ENCODE data around the gene FLNB.

FLNB gene

DNA sequence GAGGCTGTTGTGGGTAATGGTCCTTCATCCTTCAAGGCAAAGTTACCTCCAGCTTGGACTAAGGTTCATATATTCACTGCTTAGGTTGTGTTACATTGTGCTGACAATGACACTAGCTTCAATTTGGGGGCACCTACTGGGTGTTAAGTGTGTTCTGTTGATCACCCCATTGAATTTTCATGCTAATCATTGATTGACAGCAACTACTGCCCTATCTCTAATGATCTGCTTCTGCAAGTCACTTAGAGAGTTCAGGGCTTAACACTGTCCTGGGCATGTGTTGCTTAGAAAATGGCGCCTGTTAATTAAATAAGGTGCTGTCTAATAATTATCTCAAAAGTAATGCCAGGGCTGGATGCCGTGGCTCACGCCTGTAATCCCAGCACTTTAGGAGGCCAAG, 3.4 kb downstream of the FLNB start:
- Mint-ChIP-seq H3K9me3 (no peaks in the 10 kb centered on the region), H3K4me1 (ENCODE audit: low read depth) (peaks cover 46% of the 10 kb centered on the region), H3K27me3 (no peaks in the 10 kb centered on the region), H3K27ac (no peak overlapping the region), H3K4me3 (no peak overlapping the region), H3K36me3 (ENCODE audit: low read depth) (peaks cover 4% of the 10 kb centered on the region)
- DNase-seq: no peak

DNA sequence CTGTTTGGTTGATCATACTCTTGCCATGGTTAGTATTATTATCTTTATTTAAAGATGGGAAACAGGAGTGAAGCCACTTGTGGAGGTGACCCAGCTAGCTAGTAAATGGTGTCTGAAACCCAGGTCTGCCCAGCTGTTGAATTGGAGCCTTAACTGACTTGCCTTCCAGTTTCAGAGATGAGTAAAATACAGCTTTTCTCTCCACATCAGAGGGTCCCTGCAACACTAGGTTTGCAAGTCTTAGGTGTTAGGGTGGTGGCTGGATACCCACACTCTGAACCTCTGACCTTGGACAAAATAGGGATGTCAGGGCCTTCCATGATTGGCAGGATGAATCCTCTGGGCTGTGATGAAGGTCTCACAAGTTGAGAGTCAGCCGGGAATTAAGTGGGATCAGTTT, 4.1 kb downstream of the FLNB start:
- no peaks in the 10 kb centered on the region for H3K9me3 Mint-ChIP-seq
- H3K36me3 Mint-ChIP-seq (ENCODE audit: low read depth): peaks cover 4% of the 10 kb centered on the region
- no peak overlapping the region for H3K27ac Mint-ChIP-seq
- no peak overlapping the region for H3K4me3 Mint-ChIP-seq
- H3K27me3 Mint-ChIP-seq: no peaks in the 10 kb centered on the region
- H3K4me1 Mint-ChIP-seq (ENCODE audit: low read depth): peaks cover 46% of the 10 kb centered on the region
- no peak for DNase-seq

- no peaks in the 10 kb centered on the region for H3K27me3 Mint-ChIP-seq
- peaks cover 48% of the 10 kb centered on the region for H3K4me1 Mint-ChIP-seq (ENCODE audit: low read depth)
- no peaks in the 10 kb centered on the region for H3K9me3 Mint-ChIP-seq
- H3K27ac Mint-ChIP-seq: no peak overlapping the region
- H3K36me3 Mint-ChIP-seq (ENCODE audit: low read depth): peaks cover 4% of the 10 kb centered on the region
- H3K4me3 Mint-ChIP-seq: no peak overlapping the region
- no peak for DNase-seq
Measured at GRCh38 chr3:58013099-58013498, 4.9 kb downstream of the FLNB start.

GRCh38 chr3:58013973-58014649, 5.9 kb downstream of the FLNB start:
- peaks cover 50% of the 10 kb centered on the region for H3K4me1 Mint-ChIP-seq (ENCODE audit: low read depth)
- H3K9me3 Mint-ChIP-seq: no peaks in the 10 kb centered on the region
- no peaks in the 10 kb centered on the region for H3K36me3 Mint-ChIP-seq (ENCODE audit: low read depth)
- H3K4me3 Mint-ChIP-seq: no peak overlapping the region
- no peak overlapping the region for H3K27ac Mint-ChIP-seq
- DNase-seq: no peak
- no peaks in the 10 kb centered on the region for H3K27me3 Mint-ChIP-seq

- Mint-ChIP-seq H3K36me3 (ENCODE audit: low read depth) (no peaks in the 10 kb centered on the region), H3K4me3 (no peak overlapping the region), H3K27me3 (no peaks in the 10 kb centered on the region), H3K27ac (no peak overlapping the region), H3K9me3 (no peaks in the 10 kb centered on the region), H3K4me1 (ENCODE audit: low read depth) (peaks cover 50% of the 10 kb centered on the region)
- no peak for DNase-seq
Measured at GRCh38 chr3:58015520-58015915, 7.3 kb downstream of the FLNB start.

- no peaks in the 10 kb centered on the region for H3K9me3 Mint-ChIP-seq
- H3K27ac Mint-ChIP-seq: no peak overlapping the region
- DNase-seq: no peak
- no peak overlapping the region for H3K4me3 Mint-ChIP-seq
- H3K4me1 Mint-ChIP-seq (ENCODE audit: low read depth): peaks cover 45% of the 10 kb centered on the region
- no peaks in the 10 kb centered on the region for H3K36me3 Mint-ChIP-seq (ENCODE audit: low read depth)
- no peaks in the 10 kb centered on the region for H3K27me3 Mint-ChIP-seq
Measured at GRCh38 chr3:58016710-58017109, 8.5 kb downstream of the FLNB start.

DNA sequence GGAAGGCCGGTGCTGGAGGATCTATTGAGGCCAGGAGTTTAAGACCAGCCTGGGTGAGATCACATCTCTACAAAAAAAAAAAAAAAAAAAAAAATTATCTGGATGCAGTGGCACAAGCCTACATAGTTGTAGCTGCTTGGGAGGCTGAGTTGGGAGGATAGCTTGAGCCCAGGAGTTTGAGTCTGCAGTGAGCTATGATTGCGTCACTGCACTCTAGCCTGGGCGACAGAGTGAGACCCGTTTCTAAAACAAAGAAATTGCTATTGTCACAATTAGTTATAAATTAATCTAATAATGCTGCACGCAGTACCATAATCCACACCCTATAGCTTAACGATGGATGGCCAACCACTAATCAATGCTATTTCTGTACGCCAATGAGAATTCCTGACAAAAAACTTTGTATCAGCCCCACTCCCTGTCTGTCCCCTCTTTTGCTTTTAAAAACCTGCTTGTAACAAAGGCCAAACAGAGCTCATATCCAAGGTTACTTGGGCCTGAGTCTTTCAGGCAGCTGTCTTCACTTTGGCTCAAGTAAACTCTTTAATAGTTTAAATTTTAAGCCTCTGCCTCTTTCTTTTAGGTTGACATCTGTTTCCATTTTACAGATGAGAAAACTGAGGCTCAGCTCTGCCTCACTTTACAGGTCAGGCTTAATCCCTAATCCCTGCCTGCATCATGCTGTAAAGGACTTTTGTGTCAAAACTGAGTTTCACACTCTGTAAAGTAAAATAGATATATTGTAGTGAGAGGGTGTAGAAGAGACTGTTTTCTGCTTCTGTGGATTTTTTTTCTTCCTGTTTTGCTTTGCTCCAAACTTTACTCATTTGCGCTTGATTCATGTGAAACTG, 10.9 kb downstream of the FLNB start:
- peak overlapping the region; percentile 68 for H3K27ac Mint-ChIP-seq
- H3K27me3 Mint-ChIP-seq: no peaks in the 10 kb centered on the region
- H3K4me1 Mint-ChIP-seq (ENCODE audit: low read depth): peaks cover 46% of the 10 kb centered on the region
- no peaks in the 10 kb centered on the region for H3K36me3 Mint-ChIP-seq (ENCODE audit: low read depth)
- DNase-seq: no peak
- no peaks in the 10 kb centered on the region for H3K9me3 Mint-ChIP-seq
- H3K4me3 Mint-ChIP-seq: no peak overlapping the region

GRCh38 chr3:58020783-58021071, 12.5 kb downstream of the FLNB start:
- no peak overlapping the region for H3K27ac Mint-ChIP-seq
- H3K4me3 Mint-ChIP-seq: no peak overlapping the region

GRCh38 chr3:58021072-58021959, 13.1 kb downstream of the FLNB start:
- DNase-seq: no peak
- Mint-ChIP-seq H3K4me3 (no peak overlapping the region), H3K36me3 (ENCODE audit: low read depth) (no peaks in the 10 kb centered on the region), H3K9me3 (no peaks in the 10 kb centered on the region), H3K27ac (peak overlapping the region; percentile 38), H3K4me1 (ENCODE audit: low read depth) (peaks cover 55% of the 10 kb centered on the region), H3K27me3 (no peaks in the 10 kb centered on the region)

More at GRCh38 chr3:58020783-58021071, 12.5 kb downstream of the FLNB start:
- Mint-ChIP-seq H3K27me3 (no peaks in the 10 kb centered on the region), H3K36me3 (ENCODE audit: low read depth) (no peaks in the 10 kb centered on the region), H3K9me3 (no peaks in the 10 kb centered on the region), H3K4me1 (ENCODE audit: low read depth) (peaks cover 49% of the 10 kb centered on the region)
- DNase-seq: no peak

- no peaks in the 10 kb centered on the region for H3K27me3 Mint-ChIP-seq
- H3K27ac Mint-ChIP-seq: peak overlapping the region; percentile 38
- H3K36me3 Mint-ChIP-seq (ENCODE audit: low read depth): no peaks in the 10 kb centered on the region
- peaks cover 61% of the 10 kb centered on the region for H3K4me1 Mint-ChIP-seq (ENCODE audit: low read depth)
- no peak for DNase-seq
- no peak overlapping the region for H3K4me3 Mint-ChIP-seq
- no peaks in the 10 kb centered on the region for H3K9me3 Mint-ChIP-seq
Measured at GRCh38 chr3:58021962-58022361, 13.7 kb downstream of the FLNB start.

DNA sequence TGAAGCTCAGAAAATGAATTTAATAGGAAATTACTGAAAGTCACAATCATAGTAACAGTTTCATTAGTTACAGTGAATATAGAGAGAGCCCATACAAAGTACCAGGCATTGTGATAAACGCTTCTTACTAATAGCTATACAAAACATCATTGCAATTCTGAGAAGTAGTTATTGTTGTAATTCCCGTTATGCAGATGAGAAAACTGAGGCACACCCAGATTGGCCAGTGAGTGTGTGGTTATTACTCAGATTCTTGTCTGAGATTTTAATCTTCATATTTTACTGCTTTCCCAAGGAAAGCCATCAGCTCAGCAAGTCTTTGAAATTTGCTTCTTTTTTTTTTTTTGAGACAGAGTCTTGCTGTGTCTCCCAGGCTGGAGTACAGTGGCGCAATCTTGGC, 14.3 kb downstream of the FLNB start:
- peaks cover 66% of the 10 kb centered on the region for H3K4me1 Mint-ChIP-seq (ENCODE audit: low read depth)

GRCh38 chr3:58023531-58023930, 15.3 kb downstream of the FLNB start:
- peaks cover 69% of the 10 kb centered on the region for H3K4me1 Mint-ChIP-seq (ENCODE audit: low read depth)
- H3K4me3 Mint-ChIP-seq: no peak overlapping the region
- no peak overlapping the region for H3K27ac Mint-ChIP-seq
- no peaks in the 10 kb centered on the region for H3K9me3 Mint-ChIP-seq
- DNase-seq: no peak
- no peaks in the 10 kb centered on the region for H3K36me3 Mint-ChIP-seq (ENCODE audit: low read depth)
- no peaks in the 10 kb centered on the region for H3K27me3 Mint-ChIP-seq

More for the DNA sequence above, 14.3 kb downstream of the FLNB start:
- no peaks in the 10 kb centered on the region for H3K9me3 Mint-ChIP-seq
- DNase-seq: no peak
- no peaks in the 10 kb centered on the region for H3K27me3 Mint-ChIP-seq
- peak overlapping the region; percentile 38 for H3K27ac Mint-ChIP-seq
- H3K36me3 Mint-ChIP-seq (ENCODE audit: low read depth): no peaks in the 10 kb centered on the region
- no peak overlapping the region for H3K4me3 Mint-ChIP-seq

GRCh38 chr3:58025406-58025805, 17.2 kb downstream of the FLNB start:
- DNase-seq: no peak
- Mint-ChIP-seq H3K27me3 (no peaks in the 10 kb centered on the region), H3K9me3 (no peaks in the 10 kb centered on the region), H3K4me3 (no peak overlapping the region), H3K27ac (no peak overlapping the region), H3K36me3 (ENCODE audit: low read depth) (no peaks in the 10 kb centered on the region), H3K4me1 (ENCODE audit: low read depth) (peaks cover 61% of the 10 kb centered on the region)

GRCh38 chr3:58025837-58026569, 17.8 kb downstream of the FLNB start:
- no peaks in the 10 kb centered on the region for H3K27me3 Mint-ChIP-seq
- no peaks in the 10 kb centered on the region for H3K36me3 Mint-ChIP-seq (ENCODE audit: low read depth)
- no peak overlapping the region for H3K4me3 Mint-ChIP-seq
- no peak for DNase-seq
- H3K27ac Mint-ChIP-seq: peak overlapping the region; percentile 34
- H3K4me1 Mint-ChIP-seq (ENCODE audit: low read depth): peaks cover 55% of the 10 kb centered on the region
- H3K9me3 Mint-ChIP-seq: no peaks in the 10 kb centered on the region
